B cell (primary cell): ENCODE data around the gene ARL4A. TPM values are rescaled to one million over a fixed set of nuclear protein-coding genes. Genes with fewer than 3 reads are reported as not detected.

Experiments
- ATAC-seq: fragments of 200-7000 bp; cut with Tn5 transposase; one replicate; pipeline ENCODE4 v1.10.0; 2021; ENCODE audit warnings: low read depth, mild to moderate bottlenecking, moderate number of reproducible peaks, moderate library complexity
- CTCF ChIA-PET: fragments of 350-600 bp; sonication (Branson Sonifier 250); formaldehyde crosslinking; loops from one replicate; lab custom pipeline; 2021; ENCODE audit warnings: antibody characterized with exemption, inconsistent platforms; lab: Charles Lee
- POLR2A ChIA-PET: fragments of 350-600 bp; sonication (Branson Sonifier 250); formaldehyde crosslinking; loops from one replicate; lab custom pipeline; 2021; ENCODE audit warnings: antibody characterized with exemption; lab: Charles Lee
- DNase-seq: peaks from one replicate; pipeline ENCODE4 v3.0.0; 2013
- H2AFZ ChIP-seq: 2 replicates; pipeline ENCODE4 v1.6.1; 2012; ENCODE audit warnings: mild to moderate bottlenecking, low read depth, low read length; ENCODE audit not compliant: insufficient read depth, poor library complexity, severe bottlenecking
- H3K27ac ChIP-seq, 2 donors: 1 replicate in 1 of 2; 2 replicates in 1 of 2; pipeline ENCODE4 v1.5.1; 2012 to 2013; ENCODE audit warnings: low read length in 2 of 2, mild to moderate bottlenecking in 2 of 2, moderate library complexity in 1 of 2
- H3K27me3 ChIP-seq, 4 experiments: fragments of 200-600 bp in 1 of 4; sonication (generic) in 1 of 4; replicated peaks in 1 of 4; 1 replicate in 2 of 4; 2 replicates in 2 of 4; pipeline versions ENCODE4 v1.6.1 to v1.7.0; 2013 to 2016; ENCODE audit warnings: low read length in 3 of 4, mild to moderate bottlenecking in 2 of 4, mixed read lengths in 1 of 4, moderate library complexity in 1 of 4; ENCODE audit not compliant: insufficient read depth in 4 of 4, control insufficient read depth in 3 of 4; ENCODE audit errors: control extremely low read depth in 1 of 4
- H3K36me3 ChIP-seq, 2 experiments: replicated peaks in 1 of 2; 1 replicate in 1 of 2; 2 replicates in 1 of 2; pipeline versions ENCODE4 v1.6.1 to v1.7.1; 2013; ENCODE audit warnings: low read length in 1 of 2; ENCODE audit not compliant: insufficient read depth in 2 of 2, control insufficient read depth in 1 of 2; ENCODE audit errors: control extremely low read depth in 1 of 2, extremely low read depth in 1 of 2
- H3K4me1 ChIP-seq, 2 donors: fragments of 200-600 bp in 1 of 2; sonication (generic) in 1 of 2; 1 replicate in 1 of 2; 2 replicates in 1 of 2; pipeline versions ENCODE4 v1.5.1 to v1.6.1; 2013 to 2017; ENCODE audit warnings: low read length in 2 of 2; ENCODE audit not compliant: control insufficient read depth in 2 of 2, insufficient read depth in 2 of 2
- H3K4me2 ChIP-seq: replicated peaks from 2 replicates; pipeline ENCODE3; 2012; ENCODE audit warnings: mild to moderate bottlenecking, low read depth, low read length; ENCODE audit not compliant: poor library complexity, severe bottlenecking
- H3K4me3 ChIP-seq, 5 experiments: fragments of 200-600 bp in 1 of 5; sonication (generic) in 1 of 5; 1 replicate in 3 of 5; 2 replicates in 2 of 5; pipeline versions ENCODE4 v1.5.1 to v1.7.0; 2011 to 2016; ENCODE audit warnings: low read length in 4 of 5, mild to moderate bottlenecking in 4 of 5, low read depth in 2 of 5, control low read depth in 1 of 5, moderate library complexity in 1 of 5; ENCODE audit not compliant: insufficient read depth in 1 of 5; ENCODE audit errors: control extremely low read depth in 1 of 5, extremely low read depth in 1 of 5
- H3K79me2 ChIP-seq: fragments of 200-600 bp; sonication (generic); one replicate; pipeline ENCODE4 v1.6.0; 2016; ENCODE audit warnings: low read length; ENCODE audit not compliant: control insufficient read depth, insufficient read depth
- H3K9ac ChIP-seq: fragments of 200-600 bp; sonication (generic); 2 replicates; pipeline ENCODE4 v1.6.1; 2017; ENCODE audit warnings: mild to moderate bottlenecking, low read length, moderate library complexity
- H3K9me3 ChIP-seq, 3 donors: one replicate each; pipeline versions ENCODE4 v1.6.1 to v1.7.1; 2013; ENCODE audit warnings: low read length in 2 of 3; ENCODE audit not compliant: control insufficient read depth in 2 of 3, insufficient read depth in 1 of 3; ENCODE audit errors: control extremely low read depth in 1 of 3
- H4K20me1 ChIP-seq: 2 replicates; pipeline ENCODE4 v1.6.0; 2012; ENCODE audit warnings: mild to moderate bottlenecking, low read length; ENCODE audit not compliant: insufficient read depth, control insufficient read depth, poor library complexity, severe bottlenecking
- H3K27ac Mint-ChIP-seq: one replicate; pipeline ENCODE4 v1.8.0; 2021; ENCODE audit warnings: mixed read lengths
- H3K27me3 Mint-ChIP-seq: one replicate; pipeline ENCODE4 v1.8.0; 2021; ENCODE audit warnings: mixed read lengths
- H3K4me1 Mint-ChIP-seq: one replicate; pipeline ENCODE4 v1.8.0; 2021; ENCODE audit warnings: mixed read lengths
- H3K4me3 Mint-ChIP-seq: one replicate; pipeline ENCODE4 v1.8.0; 2021; ENCODE audit warnings: mixed read lengths
- H3K9me3 Mint-ChIP-seq: one replicate; pipeline ENCODE4 v1.8.0; 2022; ENCODE audit warnings: mixed read lengths; ENCODE audit not compliant: insufficient read depth
- CTCF ChIP-seq: fragments of 200-600 bp; IDR thresholded peaks from one replicate; pipeline ENCODE4 v1.8.0; 2022; ENCODE audit warnings: antibody characterized with exemption, mild to moderate bottlenecking
- EZH2 ChIP-seq: IDR thresholded peaks from 2 replicates; pipeline ENCODE4 v1.6.1; 2012; ENCODE audit warnings: borderline replicate concordance, low read depth, mild to moderate bottlenecking, moderate library complexity, low read length; ENCODE audit not compliant: insufficient read depth, poor library complexity, severe bottlenecking
- WGBS: methylation state at CpG from one replicate; pipeline ENCODE4 v1.1.5; 2013; ENCODE audit warnings: missing lambda C conversion rate; ENCODE audit not compliant: insufficient coverage; 5-methylcytosine and 5-hydroxymethylcytosine counted together
- intact Hi-C: fragments of 100-400 bp; cut with micrococcal nuclease; formaldehyde crosslinking; loops from one replicate; pipeline ENCODE4 v1.10.0; 2022
- polyA plus RNA-seq: library from polyadenylated mRNA; depleted of rRNA; stranded (reverse); fragments of >200 nt; gene quantifications from 2 replicates; pipeline ENCODE4 v1.2.3, GENCODE V29; 2012
- total RNA-seq, 2 donors: library from RNA; stranded (reverse); fragments of 120-200 nt in 1 of 2; gene quantifications; 1 replicate in 1 of 2; 2 replicates in 1 of 2; pipeline versions ENCODE4 v1.2.3 to v1.2.4, GENCODE V29; 2013 to 2022

The ARL4A gene
- total and polyA plus RNA-seq, 2 donors (not counting 1 experiment from before 2014, with no cell fraction given), result 14.2 to 100 TPM

GRCh38 chr7:12712236-12712635, 24.8 kb downstream of the ARL4A start:
- Mint-ChIP-seq H3K27me3 (peaks cover 3% of the 10 kb centered on the region), H3K27ac (no peak overlapping the region), H3K9me3 (no peaks in the 10 kb centered on the region), H3K4me3 (no peak overlapping the region), H3K4me1 (no peaks in the 10 kb centered on the region)
- Histone ChIP-seq H3K27ac (no peak overlapping the region), H3K36me3 (no peaks in the 10 kb centered on the region), H2AFZ (no peak overlapping the region), H4K20me1 (no peaks in the 10 kb centered on the region), H3K4me2 (no peak overlapping the region), H3K4me1 (peaks cover 4 to 7% of the 10 kb centered on the region in 2 donors), H3K79me2 (no peaks in the 10 kb centered on the region), H3K27me3 (no peaks in the 10 kb centered on the region), H3K9me3 (peaks cover 0 to 6% (median 0%) of the 10 kb centered on the region in 3 donors), H3K9ac (no peak overlapping the region), H3K4me3 (no peak overlapping the region)
- DNase-seq (no peak), ATAC-seq (no peak)
- ChIA-PET CTCF (no interaction called here), POLR2A (no interaction called here)
- TF ChIP-seq EZH2 (no peak), CTCF (no peak)
- WGBS, result 92% methylated on average over 2 of the region's 2 CpGs
- intact Hi-C loops, result no loop called here

- no peak overlapping the region for H3K4me2 ChIP-seq
- ChIA-PET CTCF (no interaction called here), POLR2A (no interaction called here)
- no peak overlapping the region for H3K27ac ChIP-seq
- H3K79me2 ChIP-seq, result no peaks in the 10 kb centered on the region
- no peaks in the 10 kb centered on the region for H4K20me1 ChIP-seq
- H2AFZ ChIP-seq, result no peak overlapping the region
- intact Hi-C loops, result no loop called here
- H3K9ac ChIP-seq, result no peak overlapping the region
- no CpG with 5 or more reads among the region's 1 CpG for WGBS
- H3K4me3 ChIP-seq, result no peak overlapping the region
- H3K27me3 ChIP-seq, result no peaks in the 10 kb centered on the region
- H3K4me3 Mint-ChIP-seq, result no peak overlapping the region
- ATAC-seq, result no peak
- H3K9me3 Mint-ChIP-seq, result no peaks in the 10 kb centered on the region
- no peak overlapping the region for H3K27ac Mint-ChIP-seq
- no peak for DNase-seq
- H3K36me3 ChIP-seq, result no peaks in the 10 kb centered on the region
- H3K9me3 ChIP-seq, result peaks cover 0 to 6% (median 0%) of the 10 kb centered on the region in 3 donors
- peaks cover 3% of the 10 kb centered on the region for H3K27me3 Mint-ChIP-seq
- H3K4me1 Mint-ChIP-seq, result no peaks in the 10 kb centered on the region
- TF ChIP-seq CTCF (no peak), EZH2 (no peak)
- peaks cover 4 to 7% of the 10 kb centered on the region in 2 donors for H3K4me1 ChIP-seq
These were observed 26.4 kb downstream of the ARL4A start for GRCh38 chr7:12713625-12714378.
